Fibroblast of lung (primary cell): ENCODE measurements around the gene ST6GAL1. TPM values are rescaled to one million over a fixed set of nuclear protein-coding genes. Genes with fewer than 3 reads are reported as not detected.

Experiments
- DNase-seq, 2 donors: peaks; one replicate each; pipeline versions ENCODE4 v3.0.0 to v3.0.0-alpha.2; 2010; ENCODE audit warnings: low read depth in 2 of 2
- H2AFZ ChIP-seq: 2 replicates; pipeline ENCODE4 v1.5.1; 2012; ENCODE audit warnings: low read length, control low read depth, inconsistent platforms
- H3K27ac ChIP-seq: 2 replicates; pipeline ENCODE4 v1.5.1; 2011; ENCODE audit warnings: low read length, control low read depth; ENCODE audit not compliant: insufficient read depth
- H3K27me3 ChIP-seq: 2 replicates; pipeline ENCODE4 v1.5.1; 2011; ENCODE audit warnings: mild to moderate bottlenecking, low read length; ENCODE audit not compliant: control insufficient read depth, insufficient read depth
- H3K36me3 ChIP-seq: 2 replicates; pipeline ENCODE4 v1.5.1; 2011; ENCODE audit warnings: low read length; ENCODE audit not compliant: control insufficient read depth, insufficient read depth
- H3K4me1 ChIP-seq: 2 replicates; pipeline ENCODE4 v1.5.1; 2011; ENCODE audit warnings: low read length; ENCODE audit not compliant: control insufficient read depth, insufficient read depth; ENCODE audit errors: extremely low read depth
- H3K4me2 ChIP-seq: 2 replicates; pipeline ENCODE4 v1.5.1; 2011; ENCODE audit warnings: low read length, control low read depth; ENCODE audit not compliant: insufficient read depth; ENCODE audit errors: extremely low read depth
- H3K4me3 ChIP-seq, 4 experiments: fragments of 200-600 bp in 1 of 4; sonication (generic) in 1 of 4; replicated peaks in 1 of 4; 2 replicates each; pipeline ENCODE4 v1.5.1; 2011 to 2016; ENCODE audit warnings: low read length in 4 of 4, low read depth in 3 of 4, mild to moderate bottlenecking in 3 of 4, control low read depth in 2 of 4, inconsistent platforms in 1 of 4, mixed read lengths in 1 of 4; ENCODE audit not compliant: insufficient read depth in 1 of 4; ENCODE audit errors: control extremely low read depth in 1 of 4
- H3K79me2 ChIP-seq: 2 replicates; pipeline ENCODE4 v1.5.1; 2012; ENCODE audit warnings: mild to moderate bottlenecking, low read length, inconsistent platforms; ENCODE audit not compliant: control insufficient read depth, insufficient read depth
- H3K9ac ChIP-seq: 2 replicates; pipeline ENCODE4 v1.5.1; 2011; ENCODE audit warnings: mild to moderate bottlenecking, low read length, control low read depth; ENCODE audit not compliant: insufficient read depth
- H3K9me3 ChIP-seq: 2 replicates; pipeline ENCODE4 v1.5.1; 2012; ENCODE audit warnings: low read depth, low read length; ENCODE audit not compliant: control insufficient read depth, insufficient read depth
- H4K20me1 ChIP-seq: 2 replicates; pipeline ENCODE4 v1.5.1; 2011; ENCODE audit warnings: low read length; ENCODE audit not compliant: control insufficient read depth, insufficient read depth; ENCODE audit errors: extremely low read depth
- EZH2 ChIP-seq: IDR thresholded peaks from 2 replicates; pipeline ENCODE4 v1.5.1; 2012; ENCODE audit warnings: low read length, control low read depth, mild to moderate bottlenecking; ENCODE audit errors: missing control alignments
- polyA plus RNA-seq, 2 donors: library from polyadenylated mRNA; depleted of rRNA in 1 of 2; stranded (reverse) in 1 of 2; unstranded in 1 of 2; fragments of >200 nt; gene quantifications; 2 replicates each; pipeline ENCODE4 v1.2.1, GENCODE V29; 2011 to 2012; ENCODE audit warnings: missing spikeins in 1 of 2
- total RNA-seq: library from RNA; depleted of rRNA; stranded (reverse); fragments of >200 nt; gene quantifications from 2 replicates; pipeline ENCODE4 v1.2.1, GENCODE V29; 2014
- TF ChIP-seq, protein P1 (sequence below), 2 donors: IDR thresholded peaks in 1 of 2; conservative IDR thresholded peaks in 1 of 2; 1 replicate in 1 of 2; 2 replicates in 1 of 2; pipeline ENCODE4 v1.5.1; 2011 to 2012; ENCODE audit warnings: low read length in 2 of 2, control low read depth in 1 of 2, inconsistent platforms in 1 of 2, low read depth in 1 of 2, mild to moderate bottlenecking in 1 of 2

ST6GAL1 gene
- total and polyA plus RNA-seq, 2 donors (not counting 1 experiment from before 2014, with no cell fraction given), result 0.83 to 1.00 TPM

DNA sequence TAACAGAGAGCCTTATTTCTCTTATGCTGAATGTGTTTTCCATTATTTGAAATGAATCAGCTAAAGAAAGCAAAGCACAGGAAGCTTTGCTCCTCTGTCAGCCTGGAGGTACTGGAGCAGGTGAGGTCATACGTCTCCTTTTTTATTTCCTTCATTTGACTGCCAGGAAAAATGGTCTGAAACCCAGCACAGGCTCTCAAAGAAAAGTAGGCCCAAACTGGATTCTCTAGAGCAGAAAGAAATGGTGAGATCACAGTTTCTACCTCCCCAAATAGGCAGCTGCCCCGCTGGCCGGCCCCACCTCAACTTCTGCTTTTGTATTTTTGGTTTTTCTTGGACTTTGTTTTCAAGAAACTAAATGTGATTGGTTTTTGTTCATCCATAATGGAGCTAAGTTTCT is 113.9 kb downstream of the ST6GAL1 start:
- Histone ChIP-seq H3K27me3 (no peaks in the 10 kb centered on the region), H3K4me1 (no peaks in the 10 kb centered on the region), H3K9ac (no peak overlapping the region), H4K20me1 (no peaks in the 10 kb centered on the region), H3K4me2 (no peak overlapping the region), H3K36me3 (no peaks in the 10 kb centered on the region), H3K27ac (no peak overlapping the region), H3K4me3 (no peak overlapping the region), H3K79me2 (no peaks in the 10 kb centered on the region), H3K9me3 (no peaks in the 10 kb centered on the region), H2AFZ (no peak overlapping the region)
- DNase-seq, result peak in 1 of 2 donors; percentile 23
- TF ChIP-seq EZH2, result no peak

DNA sequence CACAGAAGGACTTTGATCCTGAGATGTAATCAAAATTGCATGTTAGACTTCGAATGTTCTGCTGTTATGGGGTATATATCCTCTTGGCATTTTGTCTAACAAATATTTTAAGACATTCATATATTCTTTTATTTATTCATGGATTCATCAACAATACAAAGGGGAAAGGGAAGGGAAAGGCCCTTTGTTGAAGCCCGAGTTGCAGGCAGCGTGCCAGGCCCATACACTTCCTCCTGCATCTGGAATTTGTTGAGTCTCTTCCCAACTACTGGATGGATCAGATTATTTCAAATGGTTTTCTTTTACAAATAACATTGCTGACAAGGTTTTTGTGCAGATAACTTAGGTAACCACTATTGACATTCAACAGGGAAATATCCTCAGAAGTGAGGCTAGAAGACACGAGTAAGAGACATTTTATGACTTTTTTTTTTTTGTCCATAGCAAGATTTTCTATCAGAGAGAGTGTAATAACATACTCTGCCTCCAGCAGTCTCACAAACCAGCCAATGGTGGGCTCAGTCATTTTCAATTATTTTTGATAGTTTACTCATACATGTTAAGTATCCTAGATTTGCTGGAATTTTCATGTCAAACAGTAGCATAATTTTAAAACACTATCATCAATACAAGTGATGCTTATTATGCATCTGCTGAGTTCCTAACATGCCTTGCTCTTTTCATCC is 114.7 kb downstream of the ST6GAL1 start:
- Histone ChIP-seq H3K4me1 (no peaks in the 10 kb centered on the region), H2AFZ (no peak overlapping the region), H4K20me1 (no peaks in the 10 kb centered on the region), H3K4me2 (no peak overlapping the region), H3K9me3 (no peaks in the 10 kb centered on the region), H3K79me2 (no peaks in the 10 kb centered on the region), H3K27me3 (no peaks in the 10 kb centered on the region), H3K36me3 (no peaks in the 10 kb centered on the region), H3K4me3 (no peak overlapping the region), H3K9ac (no peak overlapping the region), H3K27ac (no peak overlapping the region)
- no peak for TF ChIP-seq EZH2
- TF ChIP-seq, protein P1, sequence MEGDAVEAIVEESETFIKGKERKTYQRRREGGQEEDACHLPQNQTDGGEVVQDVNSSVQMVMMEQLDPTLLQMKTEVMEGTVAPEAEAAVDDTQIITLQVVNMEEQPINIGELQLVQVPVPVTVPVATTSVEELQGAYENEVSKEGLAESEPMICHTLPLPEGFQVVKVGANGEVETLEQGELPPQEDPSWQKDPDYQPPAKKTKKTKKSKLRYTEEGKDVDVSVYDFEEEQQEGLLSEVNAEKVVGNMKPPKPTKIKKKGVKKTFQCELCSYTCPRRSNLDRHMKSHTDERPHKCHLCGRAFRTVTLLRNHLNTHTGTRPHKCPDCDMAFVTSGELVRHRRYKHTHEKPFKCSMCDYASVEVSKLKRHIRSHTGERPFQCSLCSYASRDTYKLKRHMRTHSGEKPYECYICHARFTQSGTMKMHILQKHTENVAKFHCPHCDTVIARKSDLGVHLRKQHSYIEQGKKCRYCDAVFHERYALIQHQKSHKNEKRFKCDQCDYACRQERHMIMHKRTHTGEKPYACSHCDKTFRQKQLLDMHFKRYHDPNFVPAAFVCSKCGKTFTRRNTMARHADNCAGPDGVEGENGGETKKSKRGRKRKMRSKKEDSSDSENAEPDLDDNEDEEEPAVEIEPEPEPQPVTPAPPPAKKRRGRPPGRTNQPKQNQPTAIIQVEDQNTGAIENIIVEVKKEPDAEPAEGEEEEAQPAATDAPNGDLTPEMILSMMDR (conservative IDR thresholded peaks at IDR 0.05 in 1 of 2, IDR thresholded peaks at IDR 0.05 in 1 of 2; ENCODE audit: low read depth in 1 of 2, low read length in 2 of 2), result no peak
- no peak for DNase-seq

DNA sequence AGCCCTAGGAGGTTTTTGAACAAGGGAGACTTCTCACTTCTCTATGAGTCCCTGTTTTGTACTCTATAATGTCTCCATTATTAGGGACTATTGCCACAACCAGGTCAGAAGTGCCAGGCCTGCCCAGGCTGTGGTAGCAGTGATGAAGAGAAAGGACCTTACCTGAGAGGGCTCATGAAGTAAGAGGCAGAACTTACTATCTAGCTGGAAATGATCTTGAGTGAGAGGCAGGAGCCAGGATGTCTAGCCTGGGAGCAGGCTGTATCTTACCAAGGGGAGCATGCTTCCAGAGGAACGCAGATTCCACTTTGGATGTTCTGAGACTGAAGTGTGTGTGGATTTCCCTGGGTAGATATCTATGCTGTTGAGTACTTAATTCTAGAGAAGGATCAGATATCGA is 115.7 kb downstream of the ST6GAL1 start:
- Histone ChIP-seq H3K36me3 (no peaks in the 10 kb centered on the region), H3K4me3 (no peak overlapping the region), H3K79me2 (no peaks in the 10 kb centered on the region), H3K4me1 (no peaks in the 10 kb centered on the region), H3K9ac (no peak overlapping the region), H4K20me1 (no peaks in the 10 kb centered on the region), H2AFZ (no peak overlapping the region), H3K27ac (no peak overlapping the region), H3K4me2 (no peak overlapping the region), H3K9me3 (no peaks in the 10 kb centered on the region), H3K27me3 (no peaks in the 10 kb centered on the region)
- TF ChIP-seq, protein P1 (conservative IDR thresholded peaks at IDR 0.05 in 1 of 2, IDR thresholded peaks at IDR 0.05 in 1 of 2; ENCODE audit: low read depth in 1 of 2, low read length in 2 of 2), result no peak
- no peak for TF ChIP-seq EZH2
- no peak for DNase-seq
